Endodermal cell (in vitro differentiated cells): ENCODE measurements around the gene NEO1. TPM values are rescaled to one million over a fixed set of nuclear protein-coding genes. Genes with fewer than 3 reads are reported as not detected.

Experiments
- DNase-seq: peaks from one replicate; pipeline ENCODE4 v3.0.0-alpha.2; 2017
- H3K27ac ChIP-seq: 2 replicates; pipeline ENCODE4 v1.5.1; 2013; ENCODE audit warnings: mild to moderate bottlenecking, low read depth, low read length, moderate library complexity
- H3K27me3 ChIP-seq: 2 replicates; pipeline ENCODE4 v1.6.1; 2013; ENCODE audit warnings: mild to moderate bottlenecking, low read length, moderate library complexity; ENCODE audit not compliant: insufficient read depth, control insufficient read depth, poor library complexity, severe bottlenecking
- H3K36me3 ChIP-seq: 2 replicates; pipeline ENCODE4 v1.7.0; 2013; ENCODE audit warnings: mild to moderate bottlenecking, low read length, moderate library complexity; ENCODE audit not compliant: control insufficient read depth, insufficient read depth
- H3K4me1 ChIP-seq: one replicate; pipeline ENCODE4 v1.7.0; 2013; ENCODE audit warnings: low read length; ENCODE audit not compliant: control insufficient read depth, insufficient read depth
- H3K4me3 ChIP-seq: 2 replicates; pipeline ENCODE4 v1.5.1; 2013; ENCODE audit warnings: mild to moderate bottlenecking, low read length, moderate library complexity
- H3K9ac ChIP-seq: 2 replicates; pipeline ENCODE4 v1.6.1; 2013; ENCODE audit warnings: mild to moderate bottlenecking, low read length, moderate library complexity; ENCODE audit not compliant: poor library complexity, severe bottlenecking; ENCODE audit errors: extremely low read depth
- H3K9me3 ChIP-seq: 2 replicates; pipeline ENCODE4 v1.6.1; 2013; ENCODE audit warnings: mild to moderate bottlenecking, low read length, moderate library complexity; ENCODE audit not compliant: control insufficient read depth
- H3K27ac Mint-ChIP-seq: 2 replicates; pipeline ENCODE4 v1.8.0; 2020; ENCODE audit warnings: mixed read lengths
- H3K27me3 Mint-ChIP-seq: 2 replicates; pipeline ENCODE4 v1.8.0; 2021; ENCODE audit warnings: mild to moderate bottlenecking, mixed read lengths; ENCODE audit not compliant: insufficient read depth
- H3K36me3 Mint-ChIP-seq: 2 replicates; pipeline ENCODE4 v1.8.0; 2020; ENCODE audit warnings: low read depth, mixed read lengths
- H3K4me1 Mint-ChIP-seq: 2 replicates; pipeline ENCODE4 v1.8.0; 2020; ENCODE audit warnings: mixed read lengths
- H3K4me3 Mint-ChIP-seq: 2 replicates; pipeline ENCODE4 v1.8.0; 2020; ENCODE audit warnings: mild to moderate bottlenecking, moderate library complexity, mixed read lengths
- H3K9me3 Mint-ChIP-seq: 2 replicates; pipeline ENCODE4 v1.8.0; 2020; ENCODE audit warnings: mild to moderate bottlenecking, mixed read lengths
- CTCF ChIP-seq: fragments of 200-600 bp; sonication (generic); conservative IDR thresholded peaks from 2 replicates; pipeline ENCODE4 v1.5.0; 2021; ENCODE audit warnings: antibody characterized with exemption, mild to moderate bottlenecking
- WGBS, 2 experiments: methylation state at CpG; one replicate each; pipeline versions ENCODE4 v1.1.5 to v1.1.7; 2013; ENCODE audit warnings: missing lambda C conversion rate in 2 of 2, mixed read lengths in 1 of 2; ENCODE audit not compliant: insufficient coverage in 1 of 2, insufficient read length in 1 of 2; 5-methylcytosine and 5-hydroxymethylcytosine counted together
- total RNA-seq, 2 donors: library from RNA; stranded (reverse); fragmentation: NEBNext Ultra II Directional in 1 of 2; extraction: Animal tissue kit (Norgen Biotek cat#: 25700) in 1 of 2; gene quantifications; 2 replicates in 1 of 2; 3 replicates in 1 of 2; pipeline ENCODE4 v1.2.1, GENCODE V29; 2021

The NEO1 gene
- total RNA-seq, 2 donors from 2014 or later: 132 TPM

- Mint-ChIP-seq H3K36me3 (no peaks in the 10 kb centered on the region), H3K4me3 (no peak overlapping the region), H3K9me3 (no peaks in the 10 kb centered on the region), H3K4me1 (no peaks in the 10 kb centered on the region), H3K27ac (peak overlapping the region; percentile 31), H3K27me3 (no peaks in the 10 kb centered on the region)
- 86 to 93% methylated on average over 7 to 9 of the region's 9 CpGs for WGBS, 2 experiments
- no peaks in the 10 kb centered on the region for H3K27me3 ChIP-seq
- DNase-seq: no peak
- no peak overlapping the region for H3K27ac ChIP-seq
- no peak overlapping the region for H3K4me3 ChIP-seq
- H3K4me1 ChIP-seq: no peaks in the 10 kb centered on the region
- no peaks in the 10 kb centered on the region for H3K36me3 ChIP-seq
- H3K9ac ChIP-seq: no peak overlapping the region
- H3K9me3 ChIP-seq: no peaks in the 10 kb centered on the region
- TF ChIP-seq CTCF: no peak
Observed at GRCh38 chr15:73340502-73341192, 288.4 kb downstream of the NEO1 start.

DNA sequence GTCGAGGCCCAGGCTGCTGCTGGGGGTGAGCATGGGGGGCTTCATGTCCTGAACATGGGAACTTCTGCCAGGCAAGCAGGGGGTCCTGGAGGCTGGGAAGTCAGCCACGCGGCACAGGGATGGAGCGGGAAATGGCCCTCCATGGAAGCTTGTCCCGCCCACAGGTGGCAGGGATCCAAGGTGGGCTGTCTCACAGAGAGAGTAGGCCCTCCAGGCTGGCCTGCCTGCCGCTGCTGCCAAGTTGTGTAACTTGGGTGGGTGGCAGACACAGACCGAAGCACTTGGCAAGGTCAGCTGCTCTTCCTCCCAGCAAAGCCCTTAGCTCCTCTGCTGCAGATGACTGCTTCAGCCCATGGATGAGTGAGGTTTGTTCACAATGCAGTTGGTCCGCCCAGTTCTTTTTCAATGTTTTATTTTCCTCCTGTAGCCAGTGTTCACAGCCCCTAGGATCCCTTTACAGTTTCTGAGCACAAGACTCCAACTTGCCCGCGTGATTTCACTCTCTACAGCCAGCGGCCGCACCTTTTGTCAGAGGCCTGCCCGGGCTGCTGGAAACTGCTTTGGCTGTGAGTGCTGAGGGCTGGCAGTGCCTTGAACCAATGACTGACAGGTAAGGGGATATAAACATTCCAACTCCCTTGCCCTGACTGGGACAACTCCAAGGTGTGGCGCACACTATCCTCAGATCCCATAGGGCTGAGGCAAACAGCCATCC, 289.8 kb downstream of the NEO1 start:
- no peaks in the 10 kb centered on the region for H3K9me3 Mint-ChIP-seq
- H3K4me1 Mint-ChIP-seq: no peaks in the 10 kb centered on the region
- no peak overlapping the region for H3K4me3 ChIP-seq
- DNase-seq: no peak
- H3K9ac ChIP-seq: no peak overlapping the region
- TF ChIP-seq CTCF: no peak
- no peaks in the 10 kb centered on the region for H3K36me3 ChIP-seq
- no peaks in the 10 kb centered on the region for H3K27me3 ChIP-seq
- no peak overlapping the region for H3K27ac Mint-ChIP-seq
- no peaks in the 10 kb centered on the region for H3K9me3 ChIP-seq
- H3K4me3 Mint-ChIP-seq: no peak overlapping the region
- H3K27me3 Mint-ChIP-seq: no peaks in the 10 kb centered on the region
- no peak overlapping the region for H3K27ac ChIP-seq
- no peaks in the 10 kb centered on the region for H3K4me1 ChIP-seq
- WGBS, 2 experiments: 94 to 98% methylated on average over 7 to 14 of the region's 14 CpGs
- H3K36me3 Mint-ChIP-seq: no peaks in the 10 kb centered on the region

DNA sequence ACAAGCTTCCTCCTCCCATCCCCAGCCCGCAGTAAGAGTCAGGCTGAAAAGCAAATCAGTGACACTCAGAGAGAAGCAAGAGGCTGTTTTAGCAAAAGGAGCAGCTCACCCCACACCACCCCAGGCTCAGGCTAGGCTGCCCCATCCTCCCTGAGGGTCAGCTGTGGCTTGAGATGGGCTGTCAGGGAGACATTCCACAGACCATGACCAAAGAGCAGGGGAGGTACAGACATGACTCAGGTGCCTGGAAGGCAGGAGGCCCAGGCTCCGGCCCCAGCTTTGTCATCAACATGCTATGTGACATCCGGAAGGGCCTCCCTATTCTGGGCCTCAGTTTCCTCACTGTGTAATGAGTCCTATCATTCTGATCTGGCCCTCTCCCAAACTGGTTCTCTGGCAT, 291.8 kb downstream of the NEO1 start:
- Histone ChIP-seq H3K9ac (no peak overlapping the region), H3K27me3 (no peaks in the 10 kb centered on the region), H3K4me1 (no peaks in the 10 kb centered on the region), H3K27ac (no peak overlapping the region), H3K4me3 (no peak overlapping the region), H3K9me3 (no peaks in the 10 kb centered on the region), H3K36me3 (no peaks in the 10 kb centered on the region)
- 80 to 89% methylated on average over 1 to 3 of the region's 3 CpGs for WGBS, 2 experiments
- no peaks in the 10 kb centered on the region for H3K36me3 Mint-ChIP-seq
- no peak overlapping the region for H3K4me3 Mint-ChIP-seq
- H3K4me1 Mint-ChIP-seq: no peaks in the 10 kb centered on the region
- no peak overlapping the region for H3K27ac Mint-ChIP-seq
- TF ChIP-seq CTCF: no peak
- H3K27me3 Mint-ChIP-seq: no peaks in the 10 kb centered on the region
- no peak for DNase-seq
- no peaks in the 10 kb centered on the region for H3K9me3 Mint-ChIP-seq
